ENCODE data around the gene TCTN1. TPM values are rescaled to one million over a fixed set of nuclear protein-coding genes. Genes with fewer than 3 reads are reported as not detected.
"Not testable (repeated sequence)": the region's sequence is repeated elsewhere in the genome, so short reads cannot be mapped to it uniquely, and the experiment has no call there.

The TCTN1 gene
- total RNA-seq, 3 donors from 2014 or later: 7.2 to 23.7 (median 8.2) TPM

DNA sequence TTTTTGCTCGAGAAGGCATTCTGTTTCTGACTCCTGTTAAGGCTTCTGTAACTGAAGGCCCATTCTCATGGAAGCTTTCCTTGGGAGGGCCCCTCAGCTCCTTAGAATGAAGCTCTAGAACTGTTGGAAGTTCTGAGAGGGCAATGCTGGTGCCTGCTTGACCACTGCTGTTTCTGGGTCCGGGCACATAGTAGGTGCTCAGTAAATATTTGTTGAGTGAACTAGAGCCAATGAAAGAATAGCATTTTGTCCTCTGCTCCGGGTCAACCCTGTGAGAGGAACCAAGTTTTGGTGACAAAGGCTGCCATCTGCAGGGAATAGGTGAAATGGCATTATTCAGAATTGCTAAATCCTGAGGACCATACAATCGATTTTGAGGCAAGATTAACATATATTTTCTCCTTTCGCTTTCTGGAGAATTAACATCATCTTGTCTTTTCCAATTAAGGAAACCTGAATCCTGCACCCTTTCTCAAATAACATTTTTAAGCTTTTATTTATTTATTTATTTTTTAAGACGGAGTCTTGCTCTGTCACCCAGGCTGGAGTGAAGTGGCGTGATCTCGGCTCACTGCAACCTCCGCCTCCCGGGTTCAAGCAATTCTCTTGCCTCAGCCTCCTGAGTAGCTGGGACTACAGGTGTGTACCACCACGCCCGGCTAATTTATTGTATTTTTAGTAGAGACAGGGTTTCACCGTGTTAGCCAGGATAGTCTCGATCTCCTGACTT is 11.7 kb upstream of the TCTN1 start:
- H3K9me3 ChIP-seq; H3K36me3 ChIP-seq (ENCODE audit: low read depth); H3K4me1 ChIP-seq (ENCODE audit: low read depth); DNase-seq; H3K4me3 ChIP-seq: not testable (repeated sequence)
- TF ChIP-seq, protein P1, sequence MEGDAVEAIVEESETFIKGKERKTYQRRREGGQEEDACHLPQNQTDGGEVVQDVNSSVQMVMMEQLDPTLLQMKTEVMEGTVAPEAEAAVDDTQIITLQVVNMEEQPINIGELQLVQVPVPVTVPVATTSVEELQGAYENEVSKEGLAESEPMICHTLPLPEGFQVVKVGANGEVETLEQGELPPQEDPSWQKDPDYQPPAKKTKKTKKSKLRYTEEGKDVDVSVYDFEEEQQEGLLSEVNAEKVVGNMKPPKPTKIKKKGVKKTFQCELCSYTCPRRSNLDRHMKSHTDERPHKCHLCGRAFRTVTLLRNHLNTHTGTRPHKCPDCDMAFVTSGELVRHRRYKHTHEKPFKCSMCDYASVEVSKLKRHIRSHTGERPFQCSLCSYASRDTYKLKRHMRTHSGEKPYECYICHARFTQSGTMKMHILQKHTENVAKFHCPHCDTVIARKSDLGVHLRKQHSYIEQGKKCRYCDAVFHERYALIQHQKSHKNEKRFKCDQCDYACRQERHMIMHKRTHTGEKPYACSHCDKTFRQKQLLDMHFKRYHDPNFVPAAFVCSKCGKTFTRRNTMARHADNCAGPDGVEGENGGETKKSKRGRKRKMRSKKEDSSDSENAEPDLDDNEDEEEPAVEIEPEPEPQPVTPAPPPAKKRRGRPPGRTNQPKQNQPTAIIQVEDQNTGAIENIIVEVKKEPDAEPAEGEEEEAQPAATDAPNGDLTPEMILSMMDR (IDR thresholded peaks at IDR 0.05): peak; percentile 52
- peak; percentile 83 for ATAC-seq
- intact Hi-C loops (cut with DNase I, micrococcal nuclease): loop anchor here (5.0 kb wide), 2 partner anchors 50 to 90 kb away; no protein-coding TSS in a partner anchor

DNA sequence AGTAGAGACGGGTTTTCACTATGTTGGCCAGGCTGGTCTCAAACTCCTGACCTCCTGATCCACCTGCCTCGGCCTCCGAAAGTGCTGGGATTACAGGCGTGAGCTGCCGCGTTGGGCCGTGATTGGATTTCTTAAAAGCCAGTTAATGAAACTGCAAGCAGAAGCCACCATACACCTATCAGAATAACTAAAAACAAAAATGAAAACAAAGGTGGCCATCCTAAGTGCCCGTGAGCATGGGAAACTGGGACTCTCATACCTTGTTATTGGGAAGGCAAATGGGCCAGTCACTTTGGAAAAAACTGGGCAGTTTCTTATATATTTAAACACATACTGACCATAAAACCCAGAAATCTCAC is 7.7 kb upstream of the TCTN1 start:
- intact Hi-C loops (cut with DNase I, micrococcal nuclease): no loop called here
- DNase-seq: no peak
- Histone ChIP-seq H3K36me3 (ENCODE audit: low read depth) (no peaks in the 10 kb centered on the region), H3K4me1 (ENCODE audit: low read depth) (no peaks in the 10 kb centered on the region), H3K4me3 (no peak overlapping the region), H3K9me3 (no peaks in the 10 kb centered on the region)
- no peak for ATAC-seq
- TF ChIP-seq, protein P1 (IDR thresholded peaks at IDR 0.05): no peak

DNA sequence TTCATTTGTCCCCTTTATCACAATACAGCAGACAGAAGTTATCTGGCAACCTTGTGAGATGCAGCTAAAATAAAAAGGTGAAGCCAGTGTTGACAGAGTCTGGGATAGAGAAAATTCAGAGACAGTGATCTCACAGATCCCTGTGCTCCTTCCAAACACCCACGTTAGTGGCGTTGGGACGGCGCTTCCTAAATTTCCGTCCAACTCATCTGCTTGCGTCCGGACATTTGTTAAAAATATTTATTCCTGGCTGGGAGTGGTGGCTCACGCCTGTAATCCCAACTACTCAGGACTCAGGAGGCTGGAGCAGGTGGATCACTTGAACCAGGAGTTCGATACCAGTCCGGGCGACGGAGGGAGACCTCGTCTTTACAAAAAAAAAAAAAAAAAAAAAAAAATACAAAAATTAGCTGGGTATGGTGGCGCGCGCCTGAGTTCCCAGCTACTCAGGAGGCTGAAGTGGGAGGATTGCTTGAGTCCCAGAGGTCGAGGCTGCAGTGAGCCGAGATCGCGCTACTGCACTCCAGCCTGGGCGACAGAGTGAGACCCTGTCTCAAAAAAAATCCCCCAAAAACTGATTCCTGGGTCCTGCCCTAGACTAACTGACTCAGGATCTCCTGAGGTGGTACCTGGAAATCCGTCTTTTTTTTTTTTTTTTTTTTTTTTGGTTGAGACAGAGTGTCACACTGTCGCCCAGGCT is 708 bp upstream of the TCTN1 start:
- no peak for DNase-seq
- H3K4me1 ChIP-seq (ENCODE audit: low read depth): no peaks in the 10 kb centered on the region
- intact Hi-C loops (cut with DNase I, micrococcal nuclease): no loop called here
- TF ChIP-seq, protein P1 (IDR thresholded peaks at IDR 0.05): no peak
- ATAC-seq: no peak
- H3K36me3 ChIP-seq (ENCODE audit: low read depth): no peaks in the 10 kb centered on the region
- H3K4me3 ChIP-seq: no peak overlapping the region
- H3K9me3 ChIP-seq: no peaks in the 10 kb centered on the region

DNA sequence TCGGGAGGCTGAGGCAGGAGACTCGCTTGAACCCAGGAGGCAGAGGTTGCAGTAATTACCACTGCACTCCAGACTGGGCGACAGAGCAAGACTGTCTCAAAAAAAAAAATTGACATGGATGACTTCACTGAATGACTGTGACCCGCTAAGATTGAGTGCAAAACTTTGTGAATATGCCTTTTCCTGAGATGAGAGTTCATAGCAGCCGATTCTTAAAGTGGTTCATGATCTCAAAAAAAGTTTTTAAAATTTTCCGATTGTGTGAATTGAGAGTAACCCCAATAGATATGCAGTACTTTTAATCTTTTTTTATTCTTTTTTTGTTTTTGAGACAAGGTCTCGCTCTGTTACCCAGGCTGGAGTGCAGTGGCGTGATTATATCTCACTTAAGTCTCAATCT is 1.2 kb downstream of the TCTN1 start:
- TF ChIP-seq, protein P1 (IDR thresholded peaks at IDR 0.05): no peak
- DNase-seq: no peak
- H3K4me3 ChIP-seq: no peak overlapping the region
- no peaks in the 10 kb centered on the region for H3K9me3 ChIP-seq
- no peak for ATAC-seq
- H3K4me1 ChIP-seq (ENCODE audit: low read depth): no peaks in the 10 kb centered on the region
- H3K36me3 ChIP-seq (ENCODE audit: low read depth): no peaks in the 10 kb centered on the region
- intact Hi-C loops (cut with DNase I, micrococcal nuclease): no loop called here

DNA sequence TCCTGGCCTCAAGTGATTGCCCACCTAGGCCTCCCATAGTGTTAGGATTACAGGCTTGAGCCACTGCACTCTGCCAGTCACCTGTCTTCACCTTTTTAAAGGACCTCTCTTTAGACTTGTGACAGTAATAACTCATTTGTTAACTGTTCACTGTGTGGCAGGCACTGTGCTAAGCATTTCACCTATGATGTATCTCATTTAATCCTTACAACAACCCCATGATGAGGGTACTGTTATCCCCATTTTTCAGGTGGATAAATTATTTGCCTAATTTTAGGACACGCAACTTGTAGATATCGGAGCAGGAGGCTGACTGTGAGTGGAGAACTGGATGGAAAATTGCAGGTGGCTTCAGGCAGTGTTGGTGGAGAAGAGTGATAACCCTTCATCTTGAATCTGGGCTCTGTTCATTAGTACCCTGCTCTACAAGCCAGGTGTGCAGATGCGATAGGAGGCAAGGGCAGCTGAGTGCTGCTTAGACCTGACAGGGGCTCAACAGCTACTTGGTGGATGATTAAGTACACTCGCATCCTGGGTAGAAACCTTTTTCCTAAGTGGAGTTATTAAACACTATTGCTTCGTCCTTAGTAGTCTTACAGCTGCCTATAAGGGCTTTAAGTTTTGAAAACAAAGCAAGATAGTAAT is 2.7 kb downstream of the TCTN1 start:
- H3K9me3 ChIP-seq: no peaks in the 10 kb centered on the region
- no peak overlapping the region for H3K4me3 ChIP-seq
- TF ChIP-seq, protein P1 (IDR thresholded peaks at IDR 0.05): no peak
- ATAC-seq: no peak
- H3K4me1 ChIP-seq (ENCODE audit: low read depth): no peaks in the 10 kb centered on the region
- no peaks in the 10 kb centered on the region for H3K36me3 ChIP-seq (ENCODE audit: low read depth)
- intact Hi-C loops (cut with DNase I, micrococcal nuclease): no loop called here
- no peak for DNase-seq
